IMR-90 (cell line): Measurements from ENCODE around the gene TMEM101.

Source experiments
- CTCF ChIP-seq: conservative IDR thresholded peaks from 2 replicates; pipeline ENCODE4 v1.5.1; 2012; ENCODE audit warnings: mild to moderate bottlenecking, low read depth, low read length, improper control_type of control experiment
- FOS ChIP-seq: fragments of 150-350 bp; IDR thresholded peaks from 2 replicates; pipeline ENCODE4 v1.6.1; 2016; ENCODE audit warnings: low read depth, low read length
- POLR2A ChIP-seq: IDR thresholded peaks from 2 replicates; pipeline ENCODE4 v1.6.1; 2012; ENCODE audit warnings: mild to moderate bottlenecking, low read depth, low read length
- RAD21 ChIP-seq: IDR thresholded peaks from 2 replicates; pipeline ENCODE4 v1.6.1; 2012; ENCODE audit warnings: low read length, improper control_type of control experiment

- no peak for TF ChIP-seq FOS
- no peak for TF ChIP-seq POLR2A
- TF ChIP-seq CTCF = no peak
- no peak for TF ChIP-seq RAD21
Measured at GRCh38 chr17:44005527-44006271, 9.1 kb downstream of the TMEM101 start.
